Fibroblast of the aortic adventitia (primary cell): ENCODE data around the gene C12orf56. TPM values are rescaled to one million over a fixed set of nuclear protein-coding genes. Genes with fewer than 3 reads are reported as not detected.
A peak's percentile ranks its signal among the peaks of the same experiment; 100 is the strongest.
"Not testable (repeated sequence)": the region's sequence is repeated elsewhere in the genome, so short reads cannot be mapped to it uniquely, and the experiment has no call there.

Experiments used
- DNase-seq: peaks from one replicate; pipeline ENCODE4 v3.0.0-alpha.2; 2010; ENCODE audit warnings: low read depth
- H3K4me3 ChIP-seq: 2 replicates; pipeline ENCODE4 v1.5.1; 2011; ENCODE audit warnings: low read depth, mild to moderate bottlenecking, control low read depth, low read length, moderate library complexity
- CTCF ChIP-seq: IDR thresholded peaks from 2 replicates; pipeline ENCODE4 v1.5.1; 2011; ENCODE audit warnings: mild to moderate bottlenecking, low read length, control low read depth, inconsistent platforms; ENCODE audit not compliant: insufficient read depth
- total RNA-seq: library from RNA; depleted of rRNA; stranded (reverse); fragments of >200 nt; gene quantifications from 2 replicates; pipeline ENCODE4 v1.2.3, GENCODE V29; 2012; ENCODE audit warnings: low replicate concordance

The C12orf56 gene
- total RNA-seq, 1 donor, result 4.0 TPM

GRCh38 chr12:64304571-64304970, 86.0 kb downstream of the C12orf56 start:
- H3K4me3 ChIP-seq, result no peak overlapping the region
- DNase-seq, result no peak
- TF ChIP-seq CTCF, result no peak

GRCh38 chr12:64299628-64300027, 90.9 kb downstream of the C12orf56 start:
- no peak for TF ChIP-seq CTCF
- DNase-seq, result no peak
- H3K4me3 ChIP-seq, result no peak overlapping the region

- TF ChIP-seq CTCF, result no peak
- no peak overlapping the region for H3K4me3 ChIP-seq
- DNase-seq, result no peak
These were observed 94.3 kb downstream of the C12orf56 start for GRCh38 chr12:64296301-64296700.

- no peak overlapping the region for H3K4me3 ChIP-seq
- no peak for TF ChIP-seq CTCF
- DNase-seq, result no peak
These were observed 96.7 kb downstream of the C12orf56 start for GRCh38 chr12:64293654-64294364.

GRCh38 chr12:64293174-64293573, 97.4 kb downstream of the C12orf56 start:
- DNase-seq, result not testable (repeated sequence)
- H3K4me3 ChIP-seq, result peak overlapping the region; percentile 31

GRCh38 chr12:64286521-64286920, 104.0 kb downstream of the C12orf56 start:
- TF ChIP-seq CTCF, result no peak
- no peak overlapping the region for H3K4me3 ChIP-seq
- DNase-seq, result no peak

GRCh38 chr12:64284256-64284655, 106.3 kb downstream of the C12orf56 start:
- H3K4me3 ChIP-seq, result no peak overlapping the region
- no peak for TF ChIP-seq CTCF

More at GRCh38 chr12:64284256-64284655, 106.3 kb downstream of the C12orf56 start:
- no peak for DNase-seq
